Stimulated activated CD8-positive, alpha-beta memory T cell treated with anti-CD3 and anti-CD28 coated beads, Interleukin-12 subunit alpha, Interleukin-12 subunit beta, amount 100 ng/mL, for 24 hours (primary cell): ENCODE measurements around the gene PTPRN2.
"Not testable (repeated sequence)": the region's sequence is repeated elsewhere in the genome, so short reads cannot be mapped to it uniquely, and the experiment has no call there.

Experiments
- DNase-seq: peaks from one replicate; pipeline ENCODE4 v3.0.0-alpha.2; 2020; ENCODE audit errors: extremely low read depth

Gene PTPRN2

DNA sequence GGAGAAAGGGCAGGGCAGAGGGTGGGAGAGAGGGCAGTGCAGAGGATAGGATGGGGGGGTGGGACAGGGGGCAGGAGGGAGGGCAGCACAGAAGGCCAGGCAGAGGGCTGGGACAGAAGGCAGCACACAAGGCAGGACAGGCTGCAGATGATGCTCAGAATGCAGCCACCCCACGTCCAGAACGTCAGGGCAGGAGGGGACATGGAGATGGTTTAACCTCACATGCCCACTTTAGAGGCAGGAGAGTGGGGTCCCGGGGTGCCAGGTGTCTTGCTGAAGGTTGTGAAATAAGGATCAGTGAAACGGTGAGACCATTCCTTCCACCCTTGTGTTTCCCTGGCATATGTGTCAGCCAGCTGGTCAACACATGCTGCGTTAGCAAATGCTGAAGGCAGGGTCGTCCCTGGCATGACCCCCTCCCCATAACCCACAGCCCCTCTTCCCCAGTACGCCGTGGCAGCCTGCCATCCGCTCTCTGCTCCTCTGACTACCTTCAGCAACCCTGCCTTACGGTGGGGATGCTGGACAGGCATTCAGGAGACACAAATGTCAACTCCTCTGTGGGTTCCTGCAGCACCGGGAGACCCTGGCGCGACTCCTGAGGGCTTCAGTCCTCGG, 658.7 kb downstream of the PTPRN2 start:
- no peak for DNase-seq

DNA sequence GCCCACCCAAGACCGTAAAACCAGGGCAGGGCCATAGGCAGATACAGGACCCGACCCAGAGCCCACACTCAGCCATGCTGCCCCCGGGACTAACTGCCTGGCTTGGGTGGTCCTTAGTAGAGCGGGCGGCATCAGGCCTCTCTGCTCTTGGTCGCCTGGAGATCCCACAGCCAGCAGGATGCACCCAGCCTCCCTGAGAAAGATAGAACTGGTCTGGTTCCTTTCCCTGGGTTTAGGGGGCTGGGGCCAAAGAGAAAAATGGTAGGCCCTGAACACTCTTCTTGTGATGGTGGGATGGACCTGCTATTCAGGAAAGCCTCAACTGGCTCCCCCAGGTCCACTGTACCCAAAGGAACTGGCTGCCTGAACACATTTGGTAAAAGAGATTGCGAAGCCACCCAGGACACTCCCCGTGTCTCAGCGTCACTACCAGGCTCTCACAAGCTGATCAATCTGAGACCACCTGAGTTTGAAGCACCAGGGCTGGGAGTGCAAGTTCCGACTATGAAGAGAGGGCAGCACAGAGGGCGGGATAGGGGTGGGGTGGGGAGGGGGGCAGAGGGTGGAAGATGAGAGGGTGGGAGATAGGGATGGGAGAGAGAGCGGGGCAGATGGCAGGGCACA, 659.3 kb downstream of the PTPRN2 start:
- no peak for DNase-seq

DNA sequence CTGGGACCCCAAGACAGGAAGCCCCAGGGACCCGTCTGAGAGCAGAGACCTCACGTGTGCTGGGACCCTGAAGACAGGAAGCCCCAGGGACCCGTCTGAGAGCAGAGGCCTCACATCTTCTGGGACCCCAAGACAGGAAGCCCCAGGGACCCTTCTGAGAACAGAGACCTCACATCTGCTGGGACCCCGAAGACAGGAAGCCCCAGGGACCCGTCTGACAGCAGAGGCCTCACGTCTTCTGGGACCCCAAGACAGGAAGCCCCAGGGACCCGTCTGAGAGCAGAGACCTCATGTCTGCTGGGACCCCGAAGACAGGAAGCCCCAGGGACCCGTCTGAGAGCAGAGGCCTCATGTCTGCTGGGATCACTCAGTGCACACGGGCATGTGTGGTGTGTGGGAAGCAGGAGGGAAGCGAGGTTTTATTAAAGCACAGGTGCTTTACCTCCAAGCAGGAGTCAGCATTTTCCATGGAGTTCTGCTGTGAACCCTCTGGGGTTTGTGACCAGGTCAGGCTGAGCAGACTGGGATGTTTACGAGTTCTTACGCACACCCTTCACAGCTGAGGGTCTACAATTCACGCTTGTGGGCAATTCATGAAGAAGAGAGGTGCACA, 660.2 kb downstream of the PTPRN2 start:
- no peak for DNase-seq

DNA sequence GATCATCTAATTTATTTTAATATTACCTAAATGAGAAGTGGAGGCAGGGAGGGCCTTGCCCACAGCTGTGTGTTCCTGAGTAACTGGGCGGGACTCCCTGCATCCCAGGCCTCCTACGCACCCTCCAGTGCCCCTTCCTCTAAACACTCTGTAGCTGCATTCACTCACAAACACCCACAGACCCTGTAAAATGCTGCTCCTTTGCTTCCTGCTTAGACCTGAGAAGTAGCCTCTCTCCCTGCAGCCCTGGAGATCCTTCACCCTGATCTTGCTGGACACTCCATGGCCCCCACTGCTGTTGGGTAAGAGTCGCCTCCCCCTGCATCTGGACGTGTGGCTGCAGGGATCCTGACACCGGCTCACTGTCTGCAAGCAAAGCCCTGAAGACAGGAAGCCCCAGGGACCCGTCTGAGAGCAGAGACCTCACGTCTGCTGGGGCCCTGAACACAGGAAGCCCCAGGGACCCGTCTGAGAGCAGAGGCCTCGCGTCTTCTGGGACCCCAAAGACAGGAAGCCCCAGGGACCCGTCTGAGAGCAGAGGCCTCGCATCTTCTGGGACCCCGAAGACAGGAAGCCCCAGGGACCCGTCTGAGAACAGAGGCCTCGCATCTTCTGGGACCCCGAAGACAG, 661.0 kb downstream of the PTPRN2 start:
- no peak for DNase-seq

DNA sequence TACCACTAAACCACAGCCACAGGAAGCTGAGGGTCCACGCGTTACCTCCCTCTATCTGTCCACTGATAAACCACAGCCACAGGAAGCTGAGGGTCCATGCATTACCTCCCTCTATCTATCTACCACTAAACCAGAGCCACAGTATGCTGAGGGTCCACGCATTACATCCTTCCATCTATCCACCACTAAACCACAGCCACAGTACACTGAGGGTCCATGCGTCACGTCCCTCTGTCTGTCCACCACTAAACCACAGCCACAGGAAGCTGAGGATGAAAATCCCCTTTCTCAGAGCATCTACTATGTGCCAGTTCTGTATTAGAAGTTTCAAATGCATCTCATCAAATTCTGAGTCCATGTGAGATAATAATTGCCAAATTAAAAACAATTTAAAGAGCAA, 661.5 kb downstream of the PTPRN2 start:
- no peak for DNase-seq

DNA sequence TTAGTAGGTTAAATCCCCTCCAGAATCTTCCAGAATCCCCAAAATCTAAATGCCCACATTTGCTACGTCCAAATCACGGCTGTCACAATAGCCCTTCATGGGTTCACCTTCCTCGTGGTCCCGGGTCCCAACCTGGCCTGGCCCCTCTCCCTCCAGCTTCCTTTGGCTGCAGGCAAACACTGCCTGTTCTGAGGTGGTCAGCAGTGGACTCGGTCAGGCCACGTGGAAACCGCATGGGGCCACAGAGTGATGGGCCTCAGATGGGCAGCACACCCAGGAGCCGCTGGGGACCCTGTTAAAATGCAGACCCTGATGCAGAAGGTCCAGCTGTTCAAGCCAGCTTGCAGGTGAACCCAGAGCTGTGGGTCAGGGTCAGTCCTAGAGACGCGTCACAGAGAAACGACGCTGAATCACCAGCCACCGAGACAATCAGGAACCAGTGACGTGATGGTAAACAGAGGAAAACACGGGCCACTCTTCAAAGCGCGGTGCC, 662.2 kb downstream of the PTPRN2 start:
- no peak for DNase-seq

DNA sequence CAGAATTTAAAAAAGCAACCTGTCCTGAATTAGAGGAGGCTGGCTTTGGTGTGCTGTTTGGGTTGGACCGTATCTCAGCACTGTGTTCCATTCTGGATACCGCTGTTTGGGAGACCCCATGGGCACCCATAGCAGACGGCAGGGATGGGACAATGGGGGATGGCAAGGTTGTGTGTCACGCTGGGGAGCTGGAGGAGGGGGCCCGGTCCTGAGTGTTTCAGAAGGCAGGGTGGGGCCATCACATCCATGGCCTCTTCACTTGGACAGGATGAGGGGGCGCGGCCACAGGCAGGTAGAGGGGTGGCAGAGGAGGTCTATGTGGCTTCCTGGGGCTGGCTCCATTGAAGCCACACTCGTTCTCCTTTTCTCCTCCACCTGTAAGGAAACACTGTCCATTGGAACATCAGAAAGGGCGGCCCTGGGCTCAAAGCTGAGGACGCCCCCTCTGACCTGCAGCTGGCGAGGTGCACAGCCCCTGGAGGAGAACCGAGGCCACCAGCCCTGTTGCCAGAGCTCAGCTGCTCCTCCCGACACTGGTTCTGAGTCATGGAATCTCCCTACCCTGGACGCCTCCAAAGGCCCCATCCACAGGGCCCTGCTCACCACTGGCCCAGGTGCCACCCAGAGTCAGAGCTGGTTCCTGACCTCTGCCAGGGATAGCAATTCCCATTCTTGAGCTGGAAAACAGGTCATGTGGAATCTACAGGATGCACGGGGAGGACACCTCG, 663.6 kb downstream of the PTPRN2 start:
- DNase-seq: no peak

DNA sequence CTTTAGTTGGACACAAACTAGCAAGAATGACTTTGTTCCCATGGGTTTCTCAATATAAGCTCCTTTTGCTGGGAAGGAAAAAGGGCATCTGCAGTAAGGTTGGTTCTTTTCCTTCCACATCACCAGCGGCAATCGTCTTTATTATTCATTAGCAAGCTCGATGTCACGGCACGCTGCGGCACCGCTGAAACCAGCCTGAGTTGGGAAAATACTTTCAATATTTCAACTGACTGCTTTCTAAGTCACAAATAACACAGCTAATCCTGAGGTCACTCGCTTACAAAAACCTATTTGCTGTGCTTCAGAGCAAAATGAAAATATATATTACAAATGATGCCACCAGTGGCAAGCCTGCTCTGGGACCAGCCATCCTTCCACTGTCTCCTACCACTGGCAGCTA, 665.0 kb downstream of the PTPRN2 start:
- DNase-seq: no peak

DNA sequence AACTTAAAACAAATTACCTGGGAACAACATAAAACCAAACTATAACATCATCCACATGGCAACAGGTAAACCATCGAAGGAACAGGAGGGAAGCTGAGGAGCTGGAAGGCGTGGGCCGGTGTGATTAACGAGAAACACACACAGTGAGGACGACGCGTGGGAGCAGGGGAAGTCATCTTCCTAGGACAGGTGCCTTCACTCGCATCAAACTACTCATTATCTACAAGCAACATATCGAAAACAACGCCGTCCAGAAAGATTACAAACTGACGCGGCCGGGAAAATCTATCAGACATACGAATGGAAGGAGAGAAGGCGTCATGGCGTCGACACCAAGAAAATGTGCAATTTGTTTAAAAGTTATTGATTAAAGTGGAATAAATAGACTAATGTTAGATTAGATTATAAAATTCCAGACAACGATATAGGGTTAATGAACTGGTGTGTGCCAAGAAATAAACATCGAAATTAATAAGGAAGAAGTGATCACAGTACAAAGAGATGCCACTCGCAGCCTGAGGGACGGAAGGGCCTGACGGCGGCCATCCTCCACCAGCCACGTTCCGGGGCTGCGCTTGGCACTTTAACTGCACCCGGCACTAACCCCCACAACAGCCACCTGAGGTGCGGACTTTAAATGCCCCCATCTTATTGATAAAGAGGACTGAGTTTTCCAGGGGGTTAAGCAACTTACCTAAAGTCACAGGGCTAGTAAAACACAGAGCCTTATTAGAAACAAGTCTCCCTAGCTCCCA, 669.1 kb downstream of the PTPRN2 start:
- no peak for DNase-seq

DNA sequence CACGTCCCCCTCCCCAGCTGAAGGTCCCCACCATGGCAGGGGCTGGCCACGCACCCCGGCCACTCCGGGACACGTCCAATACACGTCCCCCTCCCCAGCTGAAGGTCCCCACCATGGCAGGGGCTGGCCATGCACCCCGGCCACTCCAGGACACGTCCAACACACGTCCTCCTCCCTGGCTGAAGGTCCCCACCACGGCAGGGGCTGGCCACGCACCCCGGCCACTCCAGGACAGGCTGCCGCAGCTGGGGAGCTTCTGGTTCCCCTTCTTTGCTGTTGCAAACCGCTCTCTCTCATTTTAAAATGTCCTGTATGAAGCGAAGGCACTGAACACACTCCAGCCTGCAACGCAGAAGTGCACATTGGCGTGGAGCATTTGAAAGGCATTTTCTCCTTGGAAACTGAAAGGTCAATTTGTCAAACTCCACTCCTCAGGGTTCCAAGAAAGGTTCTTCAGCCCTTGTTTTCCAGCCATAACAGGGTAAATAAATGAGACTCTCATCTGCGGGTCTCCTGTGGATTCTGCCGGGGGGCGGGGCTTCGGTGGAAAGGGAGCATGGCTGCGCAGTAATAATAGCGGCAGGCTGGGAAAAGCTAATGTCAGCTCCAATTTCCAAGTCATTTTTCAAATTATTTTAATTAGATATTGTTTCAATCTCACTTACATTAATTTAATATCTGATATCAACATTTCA, 670.5 kb downstream of the PTPRN2 start:
- DNase-seq: no peak

DNA sequence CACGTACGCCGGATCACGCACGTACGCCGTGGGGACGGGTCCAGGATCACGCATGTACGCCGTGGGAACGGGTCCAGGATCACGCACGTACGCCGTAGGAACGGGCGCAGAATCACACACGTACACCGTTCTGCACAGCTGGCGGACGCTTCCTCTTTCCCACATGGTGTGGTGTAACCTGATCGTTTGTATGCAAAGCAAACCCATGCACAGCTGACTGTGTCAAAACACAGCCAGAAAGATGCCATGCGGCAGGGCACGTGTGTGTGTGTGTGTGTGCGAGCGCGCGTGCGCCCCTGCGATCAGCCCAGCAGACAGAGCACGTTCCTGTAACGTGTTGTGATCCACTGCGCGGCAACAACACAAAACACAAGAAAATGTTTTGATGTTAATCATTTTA, 677.2 kb downstream of the PTPRN2 start:
- no peak for DNase-seq

DNA sequence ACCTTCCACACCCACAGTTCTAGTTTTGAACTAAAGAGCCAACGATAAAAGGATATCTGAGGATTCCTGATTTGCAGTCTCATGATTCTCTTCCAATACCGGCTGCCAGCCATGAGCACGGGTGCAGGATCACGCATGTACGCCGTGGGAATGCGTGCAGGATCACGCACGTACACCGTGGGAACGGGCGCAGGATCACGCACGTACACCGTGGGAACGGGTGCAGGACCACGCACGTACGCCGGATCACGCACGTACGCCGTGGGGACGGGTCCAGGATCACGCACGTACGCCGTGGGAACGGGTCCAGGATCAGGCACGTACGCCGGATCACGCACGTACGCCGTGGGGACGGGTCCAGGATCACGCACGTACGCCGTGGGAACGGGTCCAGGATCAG, 677.6 kb downstream of the PTPRN2 start:
- DNase-seq: not testable (repeated sequence)

DNA sequence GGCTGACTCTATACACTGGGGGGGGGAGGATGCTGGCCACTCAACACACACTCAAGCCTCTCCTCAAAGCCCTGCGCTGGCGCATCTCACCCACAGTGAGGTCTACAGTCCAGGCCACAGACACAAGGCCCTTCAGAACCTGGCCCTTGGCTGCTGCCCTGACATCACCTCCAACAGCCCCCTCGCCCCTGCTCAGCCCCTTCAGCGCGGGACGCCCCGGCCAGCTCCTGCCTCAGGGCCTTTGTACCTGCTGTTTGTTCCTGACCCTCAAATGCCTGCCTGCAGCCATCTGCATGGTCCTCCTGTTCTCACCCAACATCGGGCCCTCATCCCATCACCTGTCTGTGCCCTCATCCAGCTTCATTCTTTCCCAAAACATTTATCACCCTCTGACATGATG, 678.3 kb downstream of the PTPRN2 start:
- DNase-seq: no peak

DNA sequence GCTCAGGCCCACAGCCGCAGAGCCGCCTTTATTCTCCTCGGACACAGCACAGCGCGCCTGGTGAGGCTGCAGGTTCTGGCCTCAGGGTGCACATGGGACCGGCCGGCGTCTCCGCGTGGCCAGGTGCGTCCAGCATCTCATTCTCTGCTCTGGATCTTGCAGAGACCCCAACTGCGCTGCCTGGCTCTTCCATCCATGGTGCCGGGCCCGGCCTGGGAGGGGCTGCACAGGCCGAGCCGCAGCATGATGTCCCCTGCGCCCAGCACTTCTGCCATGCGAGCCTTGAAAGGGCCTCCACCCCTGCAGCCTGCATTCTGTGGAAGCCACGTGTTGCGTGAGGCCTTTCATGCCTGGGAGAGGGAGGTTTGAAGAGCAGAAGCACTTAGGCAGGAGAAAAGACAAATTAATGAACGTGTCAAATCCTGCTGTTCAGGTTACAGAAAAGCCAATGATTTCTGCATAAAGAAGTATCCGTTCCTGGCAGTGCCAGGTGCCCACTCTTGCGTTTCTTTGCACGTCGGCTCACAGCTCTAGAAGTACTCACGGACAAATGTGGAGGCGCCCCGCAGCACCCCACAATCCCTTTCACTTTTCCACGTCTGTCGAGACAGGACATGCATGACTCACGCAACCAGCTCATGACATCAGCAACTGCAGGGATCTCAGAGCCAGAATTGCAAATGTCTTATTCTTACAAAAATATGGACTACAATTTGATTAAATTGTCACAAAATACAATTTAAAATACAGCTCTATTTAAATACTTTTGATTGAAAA, 679.4 kb downstream of the PTPRN2 start:
- no peak for DNase-seq

DNA sequence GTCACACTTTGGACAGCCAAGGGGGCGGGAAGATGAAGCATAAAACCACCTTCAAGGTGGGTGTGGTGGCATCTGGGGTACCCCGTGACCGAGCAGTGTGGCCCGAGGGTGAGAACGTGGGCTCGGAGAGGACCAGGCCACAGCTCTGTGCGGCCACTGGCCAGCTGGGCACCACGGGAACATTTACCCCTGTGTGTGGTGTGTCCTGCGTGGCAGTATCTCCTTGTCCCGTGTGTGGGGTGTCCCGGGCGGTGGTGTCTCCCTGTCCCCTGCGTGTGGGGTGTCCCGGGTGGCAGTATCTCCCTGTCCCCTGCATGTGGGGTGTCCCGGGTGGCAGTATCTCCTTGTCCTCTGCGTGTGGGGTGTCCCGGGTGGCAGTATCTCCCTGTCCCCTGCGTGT, 680.5 kb downstream of the PTPRN2 start:
- no peak for DNase-seq

DNA sequence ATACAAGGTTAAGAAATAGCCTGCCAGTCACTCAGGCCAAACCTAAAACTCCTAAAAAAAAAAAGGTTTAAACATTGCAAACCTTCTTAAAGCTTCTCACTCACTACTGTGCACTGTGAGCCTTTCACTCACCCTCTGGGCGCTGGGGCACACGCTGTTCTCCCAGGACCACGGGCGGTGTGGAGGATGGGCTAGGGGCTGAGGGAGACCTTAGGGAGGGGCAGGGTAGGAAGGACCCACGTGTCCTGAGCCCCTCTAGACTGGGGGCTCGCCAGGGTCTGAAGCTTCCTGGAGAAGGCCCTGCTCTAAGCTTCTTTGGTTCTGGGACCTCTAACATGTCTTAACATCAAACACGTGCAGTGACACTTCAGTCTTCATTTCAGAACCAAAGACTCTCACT, 681.0 kb downstream of the PTPRN2 start:
- DNase-seq: no peak

DNA sequence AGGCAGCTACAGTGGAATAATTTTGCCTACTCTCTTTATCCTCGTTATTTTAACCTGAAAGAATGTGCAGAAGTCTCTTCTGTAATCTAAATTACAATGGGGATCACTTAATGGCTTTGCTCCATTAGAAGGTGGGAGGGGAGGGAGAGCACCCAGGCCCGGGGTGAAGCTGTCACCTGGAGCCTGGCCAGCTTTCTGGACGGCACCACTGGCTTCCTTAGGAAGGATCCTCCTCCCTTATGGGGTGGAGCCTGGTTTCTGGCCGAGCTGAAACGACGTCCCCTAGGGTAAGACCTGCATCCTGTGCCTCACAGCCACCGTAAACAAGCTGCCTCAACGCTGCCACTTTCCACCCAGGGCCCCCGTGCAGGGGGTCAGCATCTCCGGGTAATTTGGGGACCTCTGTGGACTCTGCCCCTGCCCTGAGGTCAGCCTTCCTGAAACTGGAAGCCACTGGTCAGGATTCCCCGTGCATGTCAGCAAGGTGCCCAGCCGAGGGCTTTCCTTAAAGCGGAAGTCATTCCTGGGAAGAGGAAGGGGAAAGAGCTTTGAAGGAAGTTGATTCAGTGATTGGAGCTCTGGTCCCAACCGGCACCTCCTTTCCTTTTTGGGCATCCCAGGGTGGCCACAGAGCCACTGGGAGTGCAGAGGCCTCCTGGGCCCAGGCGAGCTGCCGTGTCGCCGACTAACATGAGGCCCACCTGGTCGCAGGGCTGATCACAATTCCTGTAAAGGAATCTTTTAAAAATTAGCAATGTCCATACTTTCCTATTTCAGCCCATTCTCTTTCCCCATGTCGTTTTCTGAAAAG, 681.8 kb downstream of the PTPRN2 start:
- no peak for DNase-seq

DNA sequence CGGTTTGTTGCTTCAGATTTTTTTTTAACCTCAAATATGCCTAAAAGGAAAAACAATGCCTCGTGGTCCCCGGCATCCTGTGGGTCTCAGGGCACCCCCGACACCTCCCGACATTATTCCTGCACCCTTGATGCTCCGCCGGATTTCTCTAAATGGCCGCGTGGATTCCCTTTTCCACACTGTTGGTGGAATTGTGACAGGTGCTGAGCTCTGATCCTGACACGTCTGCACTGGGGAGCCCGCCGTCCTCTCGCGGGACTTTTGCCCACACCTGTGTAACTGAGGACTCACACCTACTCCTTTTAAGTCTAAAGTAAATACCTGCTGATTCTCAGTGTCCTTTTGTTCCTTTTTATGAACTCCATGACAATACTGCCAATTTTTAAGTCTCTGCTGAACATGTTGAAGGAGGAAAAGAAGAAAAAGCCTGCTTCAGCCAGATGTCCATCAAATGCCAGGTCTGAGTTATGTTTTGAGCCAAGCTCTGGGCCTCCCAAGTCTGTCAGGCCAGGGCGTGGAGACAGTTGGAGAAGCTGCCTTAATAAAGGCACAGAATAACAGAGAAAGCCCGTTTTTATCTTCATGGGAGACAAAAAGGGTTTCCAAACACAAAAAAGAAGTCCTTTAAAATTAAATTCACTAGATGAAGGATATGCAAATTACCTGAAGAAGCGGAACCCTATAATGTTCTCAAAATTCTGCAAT, 682.6 kb downstream of the PTPRN2 start:
- DNase-seq: no peak
